ENCODE results near the gene IWS1. TPM values are rescaled to one million over a fixed set of nuclear protein-coding genes. Genes with fewer than 3 reads are reported as not detected.

Gene IWS1
- total RNA-seq, 1 donor from 2014 or later, result 48.4 TPM

DNA sequence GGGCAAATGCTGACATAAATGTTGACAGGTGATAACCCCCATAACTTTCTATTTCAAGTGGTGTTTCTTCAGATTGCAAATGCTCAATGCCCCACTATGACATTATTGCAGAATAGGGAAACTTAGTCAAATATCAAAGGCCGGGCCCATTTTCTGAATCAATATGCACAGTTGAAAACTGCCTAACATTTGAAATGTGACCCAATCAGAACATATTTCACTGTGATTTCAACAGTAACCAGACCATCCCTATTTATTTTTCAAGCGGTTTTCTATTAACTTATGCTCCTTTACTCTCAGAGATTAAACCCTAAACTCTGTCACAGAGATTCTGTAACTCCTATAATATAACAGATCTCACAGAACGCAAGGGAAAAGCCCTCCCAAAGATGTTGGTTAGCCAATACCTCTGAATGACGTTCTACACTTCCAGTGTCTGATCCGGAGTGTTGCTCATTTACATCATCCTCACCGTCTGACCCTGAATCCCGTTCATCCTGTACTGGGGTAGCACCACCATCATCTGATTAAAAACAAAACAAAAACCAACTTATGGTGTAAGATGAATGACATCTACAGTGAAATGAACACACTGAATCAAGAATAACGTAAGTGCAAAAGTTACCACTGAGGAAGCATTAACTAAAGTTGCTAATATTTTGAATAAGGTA lies 2.9 kb downstream of the IWS1 start:
- no peak for DNase-seq (ENCODE audit: low read depth)
- no peaks in the 10 kb centered on the region for H3K36me3 ChIP-seq (ENCODE audit: control insufficient read depth, insufficient read depth, low read length)
- no peaks in the 10 kb centered on the region for H3K27me3 ChIP-seq (ENCODE audit: control insufficient read depth, insufficient read depth, low read length)
- no peak overlapping the region for H3K4me3 ChIP-seq (ENCODE audit: low read depth, low read length)
- TF ChIP-seq, protein P1, sequence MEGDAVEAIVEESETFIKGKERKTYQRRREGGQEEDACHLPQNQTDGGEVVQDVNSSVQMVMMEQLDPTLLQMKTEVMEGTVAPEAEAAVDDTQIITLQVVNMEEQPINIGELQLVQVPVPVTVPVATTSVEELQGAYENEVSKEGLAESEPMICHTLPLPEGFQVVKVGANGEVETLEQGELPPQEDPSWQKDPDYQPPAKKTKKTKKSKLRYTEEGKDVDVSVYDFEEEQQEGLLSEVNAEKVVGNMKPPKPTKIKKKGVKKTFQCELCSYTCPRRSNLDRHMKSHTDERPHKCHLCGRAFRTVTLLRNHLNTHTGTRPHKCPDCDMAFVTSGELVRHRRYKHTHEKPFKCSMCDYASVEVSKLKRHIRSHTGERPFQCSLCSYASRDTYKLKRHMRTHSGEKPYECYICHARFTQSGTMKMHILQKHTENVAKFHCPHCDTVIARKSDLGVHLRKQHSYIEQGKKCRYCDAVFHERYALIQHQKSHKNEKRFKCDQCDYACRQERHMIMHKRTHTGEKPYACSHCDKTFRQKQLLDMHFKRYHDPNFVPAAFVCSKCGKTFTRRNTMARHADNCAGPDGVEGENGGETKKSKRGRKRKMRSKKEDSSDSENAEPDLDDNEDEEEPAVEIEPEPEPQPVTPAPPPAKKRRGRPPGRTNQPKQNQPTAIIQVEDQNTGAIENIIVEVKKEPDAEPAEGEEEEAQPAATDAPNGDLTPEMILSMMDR (IDR thresholded peaks at IDR 0.05; ENCODE audit: insufficient read depth, low read length, poor library complexity, severe bottlenecking), result no peak

DNA sequence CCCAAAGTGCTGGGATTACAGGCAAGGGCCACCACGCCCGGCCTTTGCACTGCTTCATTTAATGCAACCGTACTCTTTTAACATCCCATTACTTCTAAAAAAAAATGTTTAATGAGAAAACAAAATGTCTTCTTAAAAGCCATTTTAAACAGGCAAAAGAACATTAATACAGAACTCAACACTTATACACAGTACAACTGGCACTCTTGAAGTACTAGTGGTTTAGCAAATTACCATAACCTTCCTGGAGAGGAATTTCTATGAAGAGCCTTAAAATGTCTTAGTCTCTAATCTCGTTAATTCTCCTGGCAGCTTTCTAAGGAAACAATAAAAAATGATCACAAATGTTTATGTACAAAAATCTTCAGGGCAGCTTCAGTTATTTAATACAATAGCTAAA lies 5.9 kb downstream of the IWS1 start:
- TF ChIP-seq, protein P1 (IDR thresholded peaks at IDR 0.05; ENCODE audit: insufficient read depth, low read length, poor library complexity, severe bottlenecking), result no peak
- Histone ChIP-seq H3K27me3 (ENCODE audit: control insufficient read depth, insufficient read depth, low read length) (no peaks in the 10 kb centered on the region), H3K4me3 (ENCODE audit: low read depth, low read length) (no peak overlapping the region), H3K36me3 (ENCODE audit: control insufficient read depth, insufficient read depth, low read length) (no peaks in the 10 kb centered on the region)
- DNase-seq (ENCODE audit: low read depth), result no peak

DNA sequence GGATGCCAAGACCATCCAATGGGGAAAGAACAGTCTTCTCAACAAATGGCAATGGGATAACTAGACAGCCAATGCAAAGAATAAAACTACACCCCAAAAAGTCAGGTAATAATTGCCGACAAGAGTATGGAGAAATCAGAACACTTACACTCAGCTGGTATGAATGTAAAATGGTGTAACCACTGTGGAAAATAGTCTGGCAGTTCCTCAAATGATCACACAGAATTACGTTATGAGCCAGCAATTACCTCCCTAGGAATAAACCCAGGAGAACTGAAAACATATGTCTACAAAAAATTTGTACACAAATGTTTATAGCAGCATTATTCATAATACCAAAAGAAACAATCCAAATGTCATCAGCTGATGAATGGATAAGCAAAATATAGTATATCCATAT lies 8.8 kb downstream of the IWS1 start:
- H3K4me3 ChIP-seq (ENCODE audit: low read depth, low read length), result no peak overlapping the region
- no peaks in the 10 kb centered on the region for H3K36me3 ChIP-seq (ENCODE audit: control insufficient read depth, insufficient read depth, low read length)
- no peaks in the 10 kb centered on the region for H3K27me3 ChIP-seq (ENCODE audit: control insufficient read depth, insufficient read depth, low read length)
- no peak for DNase-seq (ENCODE audit: low read depth)
- TF ChIP-seq, protein P1 (IDR thresholded peaks at IDR 0.05; ENCODE audit: insufficient read depth, low read length, poor library complexity, severe bottlenecking), result no peak

DNA sequence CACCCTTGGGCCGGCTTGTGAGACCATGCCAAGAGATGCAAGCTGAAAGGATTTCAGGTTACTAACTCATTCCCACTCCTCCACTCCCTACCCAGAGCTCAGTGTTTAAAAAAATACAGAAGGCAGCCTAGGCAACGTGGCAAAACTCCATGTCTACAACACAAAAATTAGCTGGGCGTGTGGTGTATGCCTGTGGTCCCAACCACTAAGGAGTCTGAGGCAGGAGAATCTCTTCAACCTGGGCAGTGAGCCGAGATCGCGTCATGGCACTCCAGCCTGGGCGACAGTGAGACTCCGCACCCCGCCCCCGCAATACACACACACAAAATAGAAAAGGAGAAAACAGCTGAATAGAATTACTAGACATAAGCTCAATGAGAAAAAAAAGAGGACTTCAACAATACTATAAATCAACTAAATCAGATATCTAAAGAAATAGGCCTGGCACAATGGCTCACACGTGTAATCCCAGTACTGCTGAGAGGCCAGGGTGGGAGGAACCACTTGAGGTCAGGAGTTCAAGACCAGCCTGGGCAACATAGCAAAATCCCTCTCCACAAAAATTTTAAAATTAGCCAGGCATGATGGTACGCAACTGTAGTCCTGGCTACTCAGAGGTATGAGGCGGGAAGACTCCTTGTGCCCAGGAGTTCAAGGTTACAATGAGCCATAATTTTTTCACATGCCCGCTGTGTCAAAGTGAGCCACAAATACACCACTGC lies 10.1 kb downstream of the IWS1 start:
- Histone ChIP-seq H3K27me3 (ENCODE audit: control insufficient read depth, insufficient read depth, low read length) (no peaks in the 10 kb centered on the region), H3K4me3 (ENCODE audit: low read depth, low read length) (no peak overlapping the region), H3K36me3 (ENCODE audit: control insufficient read depth, insufficient read depth, low read length) (no peaks in the 10 kb centered on the region)
- no peak for DNase-seq (ENCODE audit: low read depth)
- TF ChIP-seq, protein P1 (IDR thresholded peaks at IDR 0.05; ENCODE audit: insufficient read depth, low read length, poor library complexity, severe bottlenecking), result no peak

DNA sequence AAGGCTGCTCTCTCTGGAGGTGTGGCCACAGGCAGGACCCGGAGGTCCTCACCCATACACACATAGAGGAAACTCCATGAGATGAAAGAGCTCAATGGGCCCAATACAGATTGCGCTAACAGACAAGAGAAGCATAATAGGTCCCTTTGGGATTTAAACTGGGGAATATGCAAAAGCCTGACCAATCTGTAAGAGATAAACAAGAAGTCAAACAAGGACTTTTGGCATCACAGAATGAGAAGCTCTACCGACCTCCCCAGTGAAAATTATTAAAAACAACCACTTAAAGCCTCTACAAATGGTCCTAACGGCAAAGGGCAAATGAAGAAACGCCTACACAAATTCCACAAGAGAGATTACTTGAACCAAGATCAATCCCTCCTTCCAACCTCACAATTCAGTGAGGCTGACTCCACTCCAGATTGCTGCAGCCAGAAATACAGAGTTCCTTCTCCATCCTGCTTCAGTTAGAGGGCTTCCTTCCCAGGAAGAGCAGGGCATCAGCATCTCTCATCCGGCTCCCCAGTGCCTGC lies 10.8 kb downstream of the IWS1 start:
- DNase-seq (ENCODE audit: low read depth), result no peak
- TF ChIP-seq, protein P1 (IDR thresholded peaks at IDR 0.05; ENCODE audit: insufficient read depth, low read length, poor library complexity, severe bottlenecking), result no peak
- H3K4me3 ChIP-seq (ENCODE audit: low read depth, low read length), result no peak overlapping the region
- H3K36me3 ChIP-seq (ENCODE audit: control insufficient read depth, insufficient read depth, low read length), result no peaks in the 10 kb centered on the region
- H3K27me3 ChIP-seq (ENCODE audit: control insufficient read depth, insufficient read depth, low read length), result no peaks in the 10 kb centered on the region

All from kidney epithelial cell (primary cell).